Calu3 (cell line): ENCODE results near the gene ARHGAP26. TPM values are rescaled to one million over a fixed set of nuclear protein-coding genes. Genes with fewer than 3 reads are reported as not detected.

Experiments used
- BruUV-seq: library from RNA; stranded (reverse); fragments of 400-500 nt; replicated peaks from 2 replicates; lab custom pipeline; 2021; lab: Mats Ljungman, UMichigan
- CTCF ChIA-PET: fragments of 300-600 bp; sonication (Branson Sonifier 250); formaldehyde crosslinking; loops from one replicate; lab custom pipeline; 2022; ENCODE audit warnings: antibody characterized with exemption; lab: Charles Lee
- DNase-seq: peaks from one replicate; pipeline ENCODE4 v3.0.0; 2022
- H3K27ac Mint-ChIP-seq: one replicate; pipeline ENCODE4 v1.8.0; 2022; ENCODE audit warnings: mixed read lengths; ENCODE audit not compliant: unreplicated experiment
- H3K27me3 Mint-ChIP-seq: one replicate; pipeline ENCODE4 v1.8.0; 2022; ENCODE audit warnings: mixed read lengths; ENCODE audit not compliant: unreplicated experiment
- H3K36me3 Mint-ChIP-seq: one replicate; pipeline ENCODE4 v1.8.0; 2022; ENCODE audit warnings: mild to moderate bottlenecking, moderate library complexity, mixed read lengths; ENCODE audit not compliant: insufficient read depth, unreplicated experiment
- H3K4me1 Mint-ChIP-seq: one replicate; pipeline ENCODE4 v1.8.0; 2022; ENCODE audit warnings: mild to moderate bottlenecking, low read depth, mixed read lengths; ENCODE audit not compliant: unreplicated experiment
- H3K4me3 Mint-ChIP-seq: one replicate; pipeline ENCODE4 v1.8.0; 2022; ENCODE audit warnings: mild to moderate bottlenecking, low read depth, moderate library complexity, mixed read lengths; ENCODE audit not compliant: unreplicated experiment
- H3K9me3 Mint-ChIP-seq: one replicate; pipeline ENCODE4 v1.8.0; 2022; ENCODE audit warnings: low read depth, mixed read lengths; ENCODE audit not compliant: unreplicated experiment
- intact Hi-C: fragments of 100-400 bp; cut with micrococcal nuclease; formaldehyde crosslinking; loops from one replicate; pipeline ENCODE4 v1.10.0; 2022; ENCODE audit not compliant: unreplicated experiment
- total RNA-seq: library from RNA; stranded (reverse); gene quantifications from 2 replicates; pipeline ENCODE4 v1.2.3, GENCODE V29; 2022
- TF ChIP-seq, protein P1 (sequence below): fragments of 200-600 bp; IDR thresholded peaks from one replicate; pipeline ENCODE4 v1.8.0; 2022; ENCODE audit warnings: antibody characterized with exemption; ENCODE audit not compliant: unreplicated experiment

Gene ARHGAP26
- total RNA-seq, 1 experiment from 2014 or later = 118 TPM

DNA sequence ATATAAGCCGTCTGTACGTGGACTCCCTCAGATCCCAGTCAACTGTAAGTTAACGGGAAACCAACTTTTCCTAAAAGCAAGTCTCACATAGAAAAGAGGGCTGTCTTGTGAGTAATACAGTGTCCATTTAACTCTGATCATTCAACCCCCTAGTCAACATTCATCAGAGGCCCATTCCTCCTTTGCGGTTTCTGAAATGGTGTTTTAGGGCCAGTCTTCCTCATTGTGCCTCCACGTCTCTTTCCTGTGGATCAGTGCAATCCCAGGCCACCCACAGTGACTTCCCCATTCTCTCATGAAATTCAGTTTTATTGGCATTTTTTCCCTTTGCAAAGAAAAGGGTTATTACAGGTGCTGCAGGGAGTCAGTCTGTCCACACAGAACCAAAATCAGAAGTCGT is 371.5 kb downstream of the ARHGAP26 start:
- no peak overlapping the region for H3K27ac Mint-ChIP-seq

DNA sequence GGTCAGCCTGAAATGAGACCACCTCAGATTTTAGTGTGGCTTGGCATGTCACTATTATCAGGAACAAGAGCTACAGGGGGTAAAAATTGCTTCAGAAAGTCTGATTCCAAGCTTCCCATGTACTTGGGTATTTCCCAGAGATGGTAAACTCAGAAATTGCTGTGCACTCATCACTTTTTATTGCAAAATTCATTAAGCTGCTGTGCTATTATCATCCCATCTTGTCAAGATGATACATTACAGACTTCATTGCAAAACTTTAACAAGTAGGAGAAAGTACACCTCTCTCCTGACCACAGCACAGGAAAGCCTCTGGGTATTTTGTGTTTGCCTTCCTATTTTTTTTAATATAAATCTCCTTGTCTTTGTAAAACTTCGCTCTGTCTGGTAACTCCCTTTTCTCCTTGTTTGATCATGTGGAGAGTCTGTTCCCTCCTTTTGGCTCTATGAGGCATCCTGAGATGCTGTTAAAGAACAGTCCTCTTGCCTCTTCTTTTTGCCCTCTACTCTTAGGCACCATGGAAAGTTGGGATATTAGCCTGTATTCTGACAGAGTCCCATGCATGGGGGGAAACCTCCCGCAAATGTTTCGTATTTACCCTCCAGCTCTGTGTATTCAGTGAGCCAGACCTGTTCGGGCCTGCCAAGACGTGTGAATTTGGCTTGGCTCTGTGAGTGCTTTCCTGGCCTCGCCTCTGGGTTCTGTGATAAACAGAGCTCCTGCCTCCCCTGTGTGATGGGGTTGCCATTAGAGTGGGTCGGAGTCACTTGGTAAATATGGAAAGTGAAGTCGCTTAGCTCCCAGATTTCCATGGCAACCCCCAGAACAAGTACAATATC is 372.6 kb downstream of the ARHGAP26 start:
- DNase-seq = no peak
- H3K4me1 Mint-ChIP-seq = peaks cover 10% of the 10 kb centered on the region
- TF ChIP-seq, protein P1, sequence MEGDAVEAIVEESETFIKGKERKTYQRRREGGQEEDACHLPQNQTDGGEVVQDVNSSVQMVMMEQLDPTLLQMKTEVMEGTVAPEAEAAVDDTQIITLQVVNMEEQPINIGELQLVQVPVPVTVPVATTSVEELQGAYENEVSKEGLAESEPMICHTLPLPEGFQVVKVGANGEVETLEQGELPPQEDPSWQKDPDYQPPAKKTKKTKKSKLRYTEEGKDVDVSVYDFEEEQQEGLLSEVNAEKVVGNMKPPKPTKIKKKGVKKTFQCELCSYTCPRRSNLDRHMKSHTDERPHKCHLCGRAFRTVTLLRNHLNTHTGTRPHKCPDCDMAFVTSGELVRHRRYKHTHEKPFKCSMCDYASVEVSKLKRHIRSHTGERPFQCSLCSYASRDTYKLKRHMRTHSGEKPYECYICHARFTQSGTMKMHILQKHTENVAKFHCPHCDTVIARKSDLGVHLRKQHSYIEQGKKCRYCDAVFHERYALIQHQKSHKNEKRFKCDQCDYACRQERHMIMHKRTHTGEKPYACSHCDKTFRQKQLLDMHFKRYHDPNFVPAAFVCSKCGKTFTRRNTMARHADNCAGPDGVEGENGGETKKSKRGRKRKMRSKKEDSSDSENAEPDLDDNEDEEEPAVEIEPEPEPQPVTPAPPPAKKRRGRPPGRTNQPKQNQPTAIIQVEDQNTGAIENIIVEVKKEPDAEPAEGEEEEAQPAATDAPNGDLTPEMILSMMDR = no peak
- H3K4me3 Mint-ChIP-seq = no peak overlapping the region
- H3K36me3 Mint-ChIP-seq = no peaks in the 10 kb centered on the region
- H3K9me3 Mint-ChIP-seq = no peaks in the 10 kb centered on the region
- CTCF ChIA-PET = no interaction called here
- no peaks in the 10 kb centered on the region for H3K27me3 Mint-ChIP-seq
- intact Hi-C loops = no loop called here
- BruUV-seq = no TSS peak
- H3K27ac Mint-ChIP-seq = no peak overlapping the region

More for the DNA sequence above, 371.5 kb downstream of the ARHGAP26 start:
- DNase-seq = no peak
- Mint-ChIP-seq H3K27me3 (no peaks in the 10 kb centered on the region), H3K4me1 (peaks cover 10% of the 10 kb centered on the region), H3K9me3 (no peaks in the 10 kb centered on the region), H3K4me3 (no peak overlapping the region), H3K36me3 (no peaks in the 10 kb centered on the region)
- intact Hi-C loops = no loop called here
- CTCF ChIA-PET = no interaction called here
- TF ChIP-seq, protein P1 = no peak
- no TSS peak for BruUV-seq

DNA sequence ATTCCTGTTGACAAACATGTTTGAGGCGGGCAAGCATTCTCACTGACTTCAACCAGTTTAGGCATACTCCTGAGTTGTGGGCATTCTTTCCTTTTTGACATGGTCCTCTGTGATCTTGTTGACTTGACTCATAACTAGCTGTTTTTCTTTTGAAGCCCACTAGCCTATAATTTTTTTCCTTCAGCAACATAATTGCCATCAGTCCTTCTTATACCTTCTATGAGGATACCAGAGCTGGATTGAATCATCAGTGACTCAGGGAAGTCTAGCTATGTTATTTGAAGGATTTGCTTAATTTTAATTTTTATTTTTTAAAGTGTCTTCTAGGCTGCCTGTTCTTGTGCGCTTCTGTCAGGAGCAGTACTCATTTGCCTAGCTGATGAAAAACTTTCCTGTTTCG is 373.8 kb downstream of the ARHGAP26 start:
- H3K27me3 Mint-ChIP-seq = no peaks in the 10 kb centered on the region
- no TSS peak for BruUV-seq
- H3K36me3 Mint-ChIP-seq = no peaks in the 10 kb centered on the region
- TF ChIP-seq, protein P1 = no peak
- H3K27ac Mint-ChIP-seq = no peak overlapping the region
- no peak overlapping the region for H3K4me3 Mint-ChIP-seq
- no peak for DNase-seq
- CTCF ChIA-PET = no interaction called here
- no peaks in the 10 kb centered on the region for H3K9me3 Mint-ChIP-seq
- H3K4me1 Mint-ChIP-seq = no peaks in the 10 kb centered on the region
- intact Hi-C loops = no loop called here

DNA sequence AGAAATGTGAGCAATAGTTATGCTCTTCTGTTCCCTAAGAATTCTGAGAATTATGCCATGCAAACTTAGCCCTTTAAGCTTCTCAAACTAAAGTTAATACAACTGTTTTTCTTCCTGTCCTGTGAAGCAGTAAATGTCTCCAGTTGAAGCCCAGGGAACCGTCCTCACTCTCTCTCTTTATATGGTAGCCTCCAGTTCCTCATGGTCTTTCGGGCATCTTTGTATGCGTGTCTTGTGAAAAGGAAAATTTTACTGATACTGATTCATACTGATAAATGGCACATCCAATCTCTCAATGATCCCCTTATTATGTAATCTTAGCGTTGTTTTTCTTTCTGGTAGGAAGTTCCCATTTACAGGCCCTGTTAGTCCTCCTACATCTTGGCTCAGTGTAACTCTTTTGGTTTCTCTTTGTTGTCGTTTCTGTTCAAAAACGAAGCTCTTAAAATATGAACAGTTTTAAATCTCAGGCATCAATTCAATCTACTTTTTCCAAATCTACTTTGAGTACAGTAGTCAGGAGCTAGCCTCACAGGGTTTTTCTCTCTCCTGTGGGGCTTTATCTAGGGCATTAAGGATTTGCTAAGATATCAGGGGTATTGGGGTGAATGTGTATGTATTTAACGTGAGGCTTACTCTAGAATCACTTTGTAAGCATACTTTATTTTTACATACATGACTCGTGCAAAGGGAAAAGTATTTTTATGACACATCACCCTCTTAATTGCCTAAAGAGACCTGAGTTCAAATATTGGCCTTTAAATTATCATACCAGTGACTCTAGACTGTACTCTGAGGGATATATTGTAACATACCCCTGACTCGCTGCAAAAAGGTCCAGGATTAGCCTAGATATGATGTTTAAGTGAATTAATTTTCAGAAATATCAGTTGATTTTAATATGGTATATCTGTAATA is 375.3 kb downstream of the ARHGAP26 start:
- TF ChIP-seq, protein P1 = no peak
- intact Hi-C loops = no loop called here
- no peaks in the 10 kb centered on the region for H3K9me3 Mint-ChIP-seq
- H3K27me3 Mint-ChIP-seq = no peaks in the 10 kb centered on the region
- H3K36me3 Mint-ChIP-seq = no peaks in the 10 kb centered on the region
- H3K27ac Mint-ChIP-seq = no peak overlapping the region
- no peak for DNase-seq
- CTCF ChIA-PET = interaction anchor here (0.6 kb wide), 1 partner anchor 547 kb away, joined by 3 read pairs; no protein-coding TSS in a partner anchor
- no peaks in the 10 kb centered on the region for H3K4me1 Mint-ChIP-seq
- no TSS peak for BruUV-seq
- no peak overlapping the region for H3K4me3 Mint-ChIP-seq
